Body of pancreas (tissue), 4 donors: ENCODE data around the gene ZRANB3. TPM values are rescaled to one million over a fixed set of nuclear protein-coding genes. Genes with fewer than 3 reads are reported as not detected.

Experiments used
- ATAC-seq: fragments of 150-250 bp; one replicate; pipeline ENCODE4 v1.9.1; 2016
- DNase-seq, 4 donors: peaks; one replicate each; pipeline ENCODE4 v3.0.0-alpha.2; 2019
- H3K27ac ChIP-seq, 4 donors: fragments of 200-600 bp; sonication (generic); 1 replicate in 3 of 4; 2 replicates in 1 of 4; pipeline versions ENCODE4 v1.5.1 to v1.6.1; 2016 to 2019; ENCODE audit warnings: mild to moderate bottlenecking in 1 of 4, mixed read lengths in 1 of 4, moderate library complexity in 1 of 4
- H3K27me3 ChIP-seq, 2 donors: fragments of 200-600 bp; sonication (generic); one replicate each; pipeline ENCODE4 v1.6.0; 2016; ENCODE audit warnings: mild to moderate bottlenecking in 1 of 2
- H3K36me3 ChIP-seq, 2 donors: fragments of 200-600 bp; sonication (generic); replicated peaks in 1 of 2; 2 replicates each; pipeline ENCODE4 v1.5.1; 2016; ENCODE audit warnings: low read depth in 2 of 2; ENCODE audit not compliant: insufficient read depth in 1 of 2
- H3K4me1 ChIP-seq: fragments of 200-600 bp; sonication (generic); one replicate; pipeline ENCODE4 v1.6.0; 2016
- H3K4me3 ChIP-seq, 2 donors: fragments of 200-600 bp; sonication (generic); 1 replicate in 1 of 2; 2 replicates in 1 of 2; pipeline ENCODE4 v1.5.1; 2016 to 2019
- H3K9me3 ChIP-seq, 3 donors: fragments of 200-600 bp; sonication (generic); 1 replicate in 2 of 3; 2 replicates in 1 of 3; pipeline ENCODE4 v1.5.1; 2016
- POLR2A ChIP-seq, 3 donors: fragments of 450-650 bp; IDR thresholded peaks; one replicate each; pipeline ENCODE4 v1.6.1; 2016; ENCODE audit warnings: antibody characterized with exemption in 3 of 3, mild to moderate bottlenecking in 2 of 3
- WGBS, 2 donors: methylation state at CpG; one replicate each; pipeline ENCODE4 v1.1.5; 2017; 5-methylcytosine and 5-hydroxymethylcytosine counted together
- intact Hi-C: fragments of 100-400 bp; cut with DNase I; formaldehyde crosslinking; loops from one replicate; pipeline ENCODE4 v1.15.1; 2023
- total RNA-seq, 2 donors: library from RNA; depleted of rRNA; stranded (reverse); fragments of >200 nt; gene quantifications; one replicate each; pipeline ENCODE4 v1.1.0, GENCODE V29; 2016
- TF ChIP-seq, protein P1 (sequence below), 7 experiments: fragments of 450-650 bp in 4 of 7; fragments of 200-600 bp in 3 of 7; sonication (generic) in 3 of 7; IDR thresholded peaks; one replicate each; pipeline ENCODE4 v1.5.1; 2016 to 2019; ENCODE audit warnings: antibody characterized with exemption in 7 of 7

The ZRANB3 gene
- total RNA-seq, 2 donors from 2014 or later = 3.4 to 10.2 TPM

DNA sequence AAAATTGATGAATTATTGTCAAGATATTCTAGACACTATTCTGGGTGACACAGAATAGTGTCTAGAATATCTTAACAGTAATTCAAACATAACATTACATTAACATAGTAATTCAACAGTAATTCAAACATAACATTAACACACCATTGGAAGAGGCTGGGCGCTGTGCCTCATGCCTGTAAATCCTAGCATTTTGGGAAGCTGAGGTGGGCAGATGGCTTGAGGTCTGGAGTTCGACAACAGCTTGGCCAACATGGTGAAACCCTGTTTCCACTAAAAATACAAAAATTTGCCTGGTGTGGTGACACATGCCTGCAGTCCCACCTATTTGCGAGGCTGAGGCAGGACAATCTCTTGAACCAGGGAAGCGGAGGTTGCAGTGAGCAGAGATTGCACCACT lies 195.8 kb downstream of the ZRANB3 start:
- Histone ChIP-seq H3K27ac (no peak overlapping the region), H3K9me3 (no peaks in the 10 kb centered on the region), H3K4me3 (no peak overlapping the region), H3K27me3 (no peaks in the 10 kb centered on the region), H3K36me3 (no peaks in the 10 kb centered on the region), H3K4me1 (no peaks in the 10 kb centered on the region)
- DNase-seq = no peak
- ATAC-seq = no peak
- TF ChIP-seq, protein P1, sequence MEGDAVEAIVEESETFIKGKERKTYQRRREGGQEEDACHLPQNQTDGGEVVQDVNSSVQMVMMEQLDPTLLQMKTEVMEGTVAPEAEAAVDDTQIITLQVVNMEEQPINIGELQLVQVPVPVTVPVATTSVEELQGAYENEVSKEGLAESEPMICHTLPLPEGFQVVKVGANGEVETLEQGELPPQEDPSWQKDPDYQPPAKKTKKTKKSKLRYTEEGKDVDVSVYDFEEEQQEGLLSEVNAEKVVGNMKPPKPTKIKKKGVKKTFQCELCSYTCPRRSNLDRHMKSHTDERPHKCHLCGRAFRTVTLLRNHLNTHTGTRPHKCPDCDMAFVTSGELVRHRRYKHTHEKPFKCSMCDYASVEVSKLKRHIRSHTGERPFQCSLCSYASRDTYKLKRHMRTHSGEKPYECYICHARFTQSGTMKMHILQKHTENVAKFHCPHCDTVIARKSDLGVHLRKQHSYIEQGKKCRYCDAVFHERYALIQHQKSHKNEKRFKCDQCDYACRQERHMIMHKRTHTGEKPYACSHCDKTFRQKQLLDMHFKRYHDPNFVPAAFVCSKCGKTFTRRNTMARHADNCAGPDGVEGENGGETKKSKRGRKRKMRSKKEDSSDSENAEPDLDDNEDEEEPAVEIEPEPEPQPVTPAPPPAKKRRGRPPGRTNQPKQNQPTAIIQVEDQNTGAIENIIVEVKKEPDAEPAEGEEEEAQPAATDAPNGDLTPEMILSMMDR (IDR thresholded peaks at IDR 0.05) = no peak
- TF ChIP-seq POLR2A (IDR thresholded peaks at IDR 0.05) = no peak
- intact Hi-C loops = no loop called here
- 96 to 97% methylated on average over 4 of the region's 4 CpGs for WGBS, 2 donors

DNA sequence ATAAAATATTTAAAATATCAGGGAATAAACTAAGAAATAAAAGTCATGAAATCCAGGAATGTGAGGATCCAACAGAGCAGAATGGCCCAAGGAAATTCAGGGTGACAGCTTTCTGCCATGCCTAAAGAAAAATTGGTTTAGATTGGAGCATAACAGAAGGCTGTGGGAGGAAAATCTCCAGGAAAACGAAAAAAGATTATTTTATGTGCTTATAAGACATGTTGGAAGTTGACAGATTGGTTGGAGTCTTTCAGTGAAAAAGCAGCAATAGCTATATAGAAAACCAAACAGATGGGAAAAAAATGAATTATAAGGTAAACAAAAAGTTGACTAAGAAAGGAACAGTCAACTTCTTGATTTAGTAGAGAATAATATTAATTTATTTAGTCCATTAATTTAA lies 203.9 kb downstream of the ZRANB3 start:
- Histone ChIP-seq H3K27ac (no peak overlapping the region), H3K4me3 (no peak overlapping the region), H3K4me1 (no peaks in the 10 kb centered on the region), H3K9me3 (peaks cover 0 to 15% (median 0%) of the 10 kb centered on the region in 3 donors), H3K36me3 (no peaks in the 10 kb centered on the region), H3K27me3 (no peaks in the 10 kb centered on the region)
- no peak for ATAC-seq
- 56 to 63% methylated on average over 1 of the region's 1 CpG for WGBS, 2 donors
- intact Hi-C loops = no loop called here
- no peak for TF ChIP-seq POLR2A (IDR thresholded peaks at IDR 0.05)
- TF ChIP-seq, protein P1 (IDR thresholded peaks at IDR 0.05) = no peak
- no peak for DNase-seq

DNA sequence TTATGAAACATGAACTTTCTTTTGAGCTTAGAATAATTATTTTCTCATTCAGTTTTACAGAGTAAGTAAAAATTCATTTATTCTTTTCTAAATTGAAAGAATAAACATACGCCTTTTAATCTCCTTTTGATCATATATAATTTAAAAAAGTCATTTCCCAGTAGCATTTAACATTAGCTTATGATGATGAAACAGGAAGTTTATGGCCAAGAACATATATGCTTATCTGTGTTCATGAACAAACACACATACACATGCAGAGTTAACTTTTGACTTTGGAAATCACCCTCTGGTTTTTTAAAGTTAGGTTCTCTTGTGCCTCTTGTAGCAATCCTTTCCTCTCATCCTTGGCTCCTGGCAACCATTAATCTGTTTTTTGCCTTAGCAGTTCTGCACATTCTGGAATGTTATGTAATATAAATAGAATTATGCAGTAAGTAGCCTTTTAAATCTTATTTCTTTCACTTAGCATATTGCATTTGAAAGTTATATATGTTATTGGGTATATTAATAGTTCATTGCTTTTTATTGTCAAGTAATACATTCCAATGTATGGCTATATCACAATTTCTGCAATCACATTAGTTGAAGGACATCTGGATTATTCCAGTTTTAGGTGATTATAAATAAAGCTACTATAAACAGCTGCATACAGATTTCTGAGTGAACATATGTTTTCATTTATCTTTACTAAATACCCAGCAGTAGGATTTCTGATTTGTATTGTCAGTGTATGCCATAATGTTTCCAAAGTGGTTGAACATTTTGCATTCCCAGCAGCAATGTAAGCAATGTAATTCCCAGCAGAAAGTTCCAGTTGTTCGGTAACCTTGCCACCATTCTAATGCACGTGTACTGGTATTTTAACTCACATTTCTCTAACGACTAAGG lies 210.3 kb downstream of the ZRANB3 start:
- ATAC-seq (no peak), DNase-seq (no peak)
- intact Hi-C loops = no loop called here
- Histone ChIP-seq H3K27me3 (no peaks in the 10 kb centered on the region), H3K27ac (no peak overlapping the region), H3K36me3 (no peaks in the 10 kb centered on the region), H3K4me1 (no peaks in the 10 kb centered on the region), H3K9me3 (no peaks in the 10 kb centered on the region), H3K4me3 (no peak overlapping the region)
- 92 to 94% methylated on average over 4 of the region's 4 CpGs for WGBS, 2 donors
- TF ChIP-seq POLR2A (IDR thresholded peaks at IDR 0.05) = no peak
- TF ChIP-seq, protein P1 (IDR thresholded peaks at IDR 0.05) = no peak

DNA sequence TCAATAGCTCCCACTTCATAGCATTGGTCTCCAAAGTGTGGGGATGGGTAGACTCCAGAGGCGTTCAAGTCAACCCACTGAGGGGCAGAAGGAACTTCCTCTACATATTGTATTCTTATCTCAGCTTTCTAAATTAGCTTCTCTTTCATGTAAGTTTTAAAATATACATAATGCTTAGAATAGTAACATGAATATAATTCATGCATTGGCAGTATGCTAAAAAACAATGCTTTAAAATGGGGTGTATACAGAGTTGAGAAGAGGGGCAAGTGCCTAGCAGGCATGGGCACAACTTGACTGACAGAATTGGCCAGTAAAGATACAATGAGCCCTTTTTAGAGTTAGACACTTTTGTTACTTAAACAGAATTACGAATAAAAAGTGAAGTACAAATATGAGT lies 212.2 kb downstream of the ZRANB3 start:
- Histone ChIP-seq H3K4me1 (no peaks in the 10 kb centered on the region), H3K27ac (no peak overlapping the region), H3K9me3 (no peaks in the 10 kb centered on the region), H3K27me3 (no peaks in the 10 kb centered on the region), H3K4me3 (no peak overlapping the region), H3K36me3 (no peaks in the 10 kb centered on the region)
- WGBS, 2 donors = 83 to 87% methylated on average over 2 of the region's 2 CpGs
- no peak for ATAC-seq
- intact Hi-C loops = no loop called here
- no peak for DNase-seq
- TF ChIP-seq POLR2A (IDR thresholded peaks at IDR 0.05) = no peak
- TF ChIP-seq, protein P1 (IDR thresholded peaks at IDR 0.05) = no peak

DNA sequence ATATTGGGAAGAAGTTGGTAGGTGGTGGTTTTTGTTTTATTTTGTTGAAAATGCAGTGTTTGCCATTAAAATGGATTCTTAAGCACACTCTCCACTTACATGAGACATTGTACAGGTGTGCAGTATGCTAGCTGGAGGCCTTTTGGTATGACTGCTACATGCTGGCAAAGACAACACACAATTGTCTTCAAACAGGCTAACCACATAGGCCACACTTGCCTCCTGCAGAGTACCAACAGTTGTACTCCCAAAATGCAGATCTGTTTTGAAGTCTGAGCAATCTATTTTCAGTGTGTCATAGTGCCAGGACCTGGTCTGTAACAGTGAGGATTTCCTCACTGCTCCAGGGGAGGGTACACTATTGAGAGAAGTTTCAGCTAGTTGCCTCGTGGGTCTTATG lies 213.6 kb downstream of the ZRANB3 start:
- H3K36me3 ChIP-seq = no peaks in the 10 kb centered on the region
- no peak overlapping the region for H3K27ac ChIP-seq
- DNase-seq (no peak), ATAC-seq (no peak)
- H3K4me3 ChIP-seq = no peak overlapping the region
- intact Hi-C loops = no loop called here
- no peaks in the 10 kb centered on the region for H3K27me3 ChIP-seq
- TF ChIP-seq, protein P1 (IDR thresholded peaks at IDR 0.05) = no peak
- no peak for TF ChIP-seq POLR2A (IDR thresholded peaks at IDR 0.05)
- H3K9me3 ChIP-seq = no peaks in the 10 kb centered on the region
- H3K4me1 ChIP-seq = no peaks in the 10 kb centered on the region
- 58 to 59% methylated on average over 1 of the region's 1 CpG for WGBS, 2 donors
